ENCODE results near the gene CBX3.

DNA sequence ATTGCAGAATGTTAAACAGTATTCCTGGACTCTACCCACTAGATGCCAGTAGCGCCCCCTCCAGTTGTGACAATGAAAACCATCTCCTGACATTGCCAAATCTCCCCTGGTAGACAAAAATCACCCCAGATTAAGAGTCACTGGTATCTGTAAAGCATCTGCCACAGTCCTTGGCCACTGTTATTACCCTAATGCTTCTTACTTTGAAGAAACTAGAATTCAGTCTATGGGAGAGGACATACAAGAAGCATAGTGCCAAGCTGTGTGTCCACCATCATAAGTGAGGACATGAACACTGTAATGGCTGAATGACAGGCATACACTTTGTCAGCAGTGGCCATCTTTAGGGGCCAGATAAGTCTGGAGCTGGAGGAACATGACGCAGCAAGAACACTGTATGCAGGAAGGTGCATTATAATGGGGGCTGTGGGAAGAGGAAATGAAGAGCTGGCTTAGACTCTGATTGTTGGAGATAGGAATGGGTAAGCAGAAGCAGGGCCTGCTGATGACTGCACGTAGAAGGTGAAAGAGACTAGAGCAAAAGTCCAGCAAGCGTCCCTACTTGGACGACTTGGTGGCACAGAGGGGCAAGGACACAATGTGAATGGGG lies 32.5 kb downstream of the CBX3 start:
- TF ChIP-seq, protein P1, sequence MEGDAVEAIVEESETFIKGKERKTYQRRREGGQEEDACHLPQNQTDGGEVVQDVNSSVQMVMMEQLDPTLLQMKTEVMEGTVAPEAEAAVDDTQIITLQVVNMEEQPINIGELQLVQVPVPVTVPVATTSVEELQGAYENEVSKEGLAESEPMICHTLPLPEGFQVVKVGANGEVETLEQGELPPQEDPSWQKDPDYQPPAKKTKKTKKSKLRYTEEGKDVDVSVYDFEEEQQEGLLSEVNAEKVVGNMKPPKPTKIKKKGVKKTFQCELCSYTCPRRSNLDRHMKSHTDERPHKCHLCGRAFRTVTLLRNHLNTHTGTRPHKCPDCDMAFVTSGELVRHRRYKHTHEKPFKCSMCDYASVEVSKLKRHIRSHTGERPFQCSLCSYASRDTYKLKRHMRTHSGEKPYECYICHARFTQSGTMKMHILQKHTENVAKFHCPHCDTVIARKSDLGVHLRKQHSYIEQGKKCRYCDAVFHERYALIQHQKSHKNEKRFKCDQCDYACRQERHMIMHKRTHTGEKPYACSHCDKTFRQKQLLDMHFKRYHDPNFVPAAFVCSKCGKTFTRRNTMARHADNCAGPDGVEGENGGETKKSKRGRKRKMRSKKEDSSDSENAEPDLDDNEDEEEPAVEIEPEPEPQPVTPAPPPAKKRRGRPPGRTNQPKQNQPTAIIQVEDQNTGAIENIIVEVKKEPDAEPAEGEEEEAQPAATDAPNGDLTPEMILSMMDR (IDR thresholded peaks at IDR 0.05) = no peak
- no peak for TF ChIP-seq POLR2A (IDR thresholded peaks at IDR 0.05)

Data from thyroid gland (tissue), 4 donors.